Adrenal gland (tissue), 12 donors: ENCODE data around the gene TMEM244. TPM values are rescaled to one million over a fixed set of nuclear protein-coding genes. Genes with fewer than 3 reads are reported as not detected.

ENCODE experiments used
- DNase-seq, 7 donors: peaks; one replicate each; pipeline ENCODE4 v3.0.0-alpha.2; 2019 to 2020
- H3K27ac ChIP-seq, 5 donors: fragments of 200-600 bp; sonication (generic) in 4 of 5; 1 replicate in 3 of 5; 2 replicates in 2 of 5; pipeline versions ENCODE4 v1.5.1 to v1.8.0; 2016 to 2020; ENCODE audit warnings: mild to moderate bottlenecking in 1 of 5
- H3K27me3 ChIP-seq: fragments of 200-600 bp; 2 replicates; pipeline ENCODE4 v1.8.0; 2021
- H3K36me3 ChIP-seq, 2 donors: fragments of 200-600 bp; replicated peaks in 1 of 2; 1 replicate in 1 of 2; 2 replicates in 1 of 2; pipeline versions ENCODE4 v1.5.1 to v1.8.0; 2018 to 2022
- H3K4me1 ChIP-seq, 2 donors: fragments of 200-600 bp; replicated peaks in 1 of 2; 1 replicate in 1 of 2; 2 replicates in 1 of 2; pipeline versions ENCODE4 v1.5.1 to v1.8.0; 2018 to 2021
- H3K4me3 ChIP-seq, 4 donors: fragments of 200-600 bp; sonication (generic) in 3 of 4; one replicate each; pipeline ENCODE4 v1.5.1; 2016 to 2018
- H3K9me3 ChIP-seq, 3 donors: fragments of 200-600 bp; sonication (generic) in 1 of 3; replicated peaks in 1 of 3; 1 replicate in 2 of 3; 2 replicates in 1 of 3; pipeline versions ENCODE4 v1.5.1 to v1.8.0; 2016 to 2021
- CTCF ChIP-seq, 6 experiments: fragments of 450-650 bp in 4 of 6; fragments of 200-600 bp in 2 of 6; sonication (generic) in 1 of 6; IDR thresholded peaks; 1 replicate in 5 of 6; 2 replicates in 1 of 6; pipeline versions ENCODE4 v1.5.1 to v1.8.0; 2016 to 2021; ENCODE audit warnings: antibody characterized with exemption in 6 of 6, mild to moderate bottlenecking in 2 of 6, moderate library complexity in 1 of 6
- POLR2A ChIP-seq, 2 donors: fragments of 450-650 bp; IDR thresholded peaks; one replicate each; pipeline ENCODE4 v1.6.1; 2017; ENCODE audit warnings: antibody characterized with exemption in 2 of 2, mild to moderate bottlenecking in 2 of 2, moderate library complexity in 1 of 2
- WGBS, 4 donors: extraction: QIAGEN DNeasy Blood & Tissue Kit in 2 of 4; methylation state at CpG; one replicate each; pipeline versions ENCODE4 v1.1.5 to v1.1.7; 2013 to 2017; 5-methylcytosine and 5-hydroxymethylcytosine counted together
- intact Hi-C, 2 donors: fragments of 100-400 bp; cut with DNase I; formaldehyde crosslinking; loops; one replicate each; pipeline versions ENCODE4 v1.14.1 to v1.15.0; 2022 to 2023
- polyA plus RNA-seq, 3 donors: library from polyadenylated mRNA; stranded (reverse); fragments of 200-250 nt in 2 of 3; fragments of 350-450 nt in 1 of 3; fragmentation: Illumina TruSeq in 1 of 3; extraction: RNeasy Lipid Tissue Mini Kit (QIAGEN cat#74804) in 1 of 3; gene quantifications; one replicate each; pipeline ENCODE4 v1.2.3, GENCODE V29; 2013 to 2014
- total RNA-seq, 9 donors: library from RNA; depleted of rRNA in 4 of 9; stranded (reverse); fragments of >200 nt in 4 of 9; fragments of 120-200 nt in 1 of 9; fragmentation: NEBNext Ultra II Directional in 1 of 9; extraction: Animal tissue kit (Norgen Biotek cat#: 25700) in 1 of 9; gene quantifications; one replicate each; pipeline versions ENCODE4 v1.1.0 to v1.2.4, GENCODE V29; 2013 to 2023
- donor health status: healthy with polysubstance abuse.
- donor health status: Bipolar disorder and iron deficiency.
- donor health status: DM: yes; HTN: yes; CAD: no.
- donor health status: DM: no; HTN: no; CAD: no.
- donor health status: DM: no; HTN: no; CAD: no.
- donor health status: DM: yes; HTN: yes; CAD: no.

Gene TMEM244
- total and polyA plus RNA-seq, 12 donors = not detected

GRCh38 chr6:129893640-129894039 is 32.5 kb upstream of the TMEM244 start:
- no peaks in the 10 kb centered on the region for H3K4me1 ChIP-seq

GRCh38 chr6:129890701-129891100 is 29.6 kb upstream of the TMEM244 start:
- intact Hi-C loops = no loop called here
- WGBS, 4 donors = 48 to 66% (median 56%) methylated on average over 4 of the region's 4 CpGs
- TF ChIP-seq POLR2A (IDR thresholded peaks at IDR 0.05) = no peak
- no peak for TF ChIP-seq CTCF (IDR thresholded peaks at IDR 0.05)

More at GRCh38 chr6:129893640-129894039, 32.5 kb upstream of the TMEM244 start:
- Histone ChIP-seq H3K9me3 (no peaks in the 10 kb centered on the region), H3K27ac (no peak overlapping the region), H3K4me3 (no peak overlapping the region), H3K27me3 (no peaks in the 10 kb centered on the region), H3K36me3 (no peaks in the 10 kb centered on the region)
- intact Hi-C loops = no loop called here
- DNase-seq = no peak
- peak in 5 of 6 experiments; percentile 14 to 50 (median 43) for TF ChIP-seq CTCF (IDR thresholded peaks at IDR 0.05)
- TF ChIP-seq POLR2A (IDR thresholded peaks at IDR 0.05) = no peak

GRCh38 chr6:129890164-129890563 is 29.0 kb upstream of the TMEM244 start:
- Histone ChIP-seq H3K27ac (no peak overlapping the region), H3K27me3 (no peaks in the 10 kb centered on the region), H3K9me3 (no peaks in the 10 kb centered on the region), H3K4me3 (no peak overlapping the region), H3K4me1 (no peaks in the 10 kb centered on the region), H3K36me3 (no peaks in the 10 kb centered on the region)
- intact Hi-C loops = no loop called here
- 56 to 78% (median 64%) methylated on average over 2 of the region's 2 CpGs for WGBS, 4 donors
- TF ChIP-seq CTCF (IDR thresholded peaks at IDR 0.05) = no peak
- TF ChIP-seq POLR2A (IDR thresholded peaks at IDR 0.05) = no peak
- DNase-seq = no peak

More at GRCh38 chr6:129890701-129891100, 29.6 kb upstream of the TMEM244 start:
- no peaks in the 10 kb centered on the region for H3K36me3 ChIP-seq
- no peak overlapping the region for H3K4me3 ChIP-seq
- no peak for DNase-seq
- H3K27ac ChIP-seq = no peak overlapping the region
- no peaks in the 10 kb centered on the region for H3K4me1 ChIP-seq
- no peaks in the 10 kb centered on the region for H3K27me3 ChIP-seq
- H3K9me3 ChIP-seq = no peaks in the 10 kb centered on the region

- DNase-seq = no peak
- no peak overlapping the region for H3K27ac ChIP-seq
- WGBS, 4 donors = 93 to 97% (median 94%) methylated on average over 1 of the region's 1 CpG
- H3K36me3 ChIP-seq = no peaks in the 10 kb centered on the region
- H3K9me3 ChIP-seq = no peaks in the 10 kb centered on the region
- H3K27me3 ChIP-seq = no peaks in the 10 kb centered on the region
- TF ChIP-seq POLR2A (IDR thresholded peaks at IDR 0.05) = no peak
- TF ChIP-seq CTCF (IDR thresholded peaks at IDR 0.05) = no peak
- no peaks in the 10 kb centered on the region for H3K4me1 ChIP-seq
- H3K4me3 ChIP-seq = no peak overlapping the region
- intact Hi-C loops = no loop called here
Observed at GRCh38 chr6:129889580-129889979, 28.5 kb upstream of the TMEM244 start.
